ENCODE results near the gene DACT3. TPM values are rescaled to one million over a fixed set of nuclear protein-coding genes. Genes with fewer than 3 reads are reported as not detected.

Gene DACT3
- total RNA-seq, 1 experiment from 2014 or later, result 0.56 TPM

- DNase-seq (ENCODE audit: low spot score), result no peak
Measured at GRCh38 chr19:46598372-46598917, 62.5 kb downstream of the DACT3 start.

Other genes with a start within 250 kb of the DACT3 start
- gene CCDC8, start 247.6 kb downstream of the DACT3 start, total RNA-seq (2014; rRNA removed; shearing (Covaris generic)), result not detected in 2 replicates
- not detected in 2 replicates for gene PNMA8C, start 232.2 kb downstream of the DACT3 start, total RNA-seq (2014; rRNA removed; shearing (Covaris generic))
- gene PNMA8A, start 189.6 kb downstream of the DACT3 start, total RNA-seq (2014; rRNA removed; shearing (Covaris generic)), result not detected in 2 replicates
- gene PNMA8B, start 165.3 kb downstream of the DACT3 start, total RNA-seq (2014; rRNA removed; shearing (Covaris generic)), result not detected in 2 replicates
- gene CALM3, start 59.9 kb downstream of the DACT3 start, total RNA-seq (2014; rRNA removed; shearing (Covaris generic)), result 166 TPM in 2 replicates
- 0.06 and 0.08 TPM in 2 replicates for gene PTGIR, start 36.1 kb downstream of the DACT3 start, total RNA-seq (2014; rRNA removed; shearing (Covaris generic))
- not detected in 2 replicates for gene GNG8, start 25.0 kb downstream of the DACT3 start, total RNA-seq (2014; rRNA removed; shearing (Covaris generic))
- 14.3 and 18.0 TPM in 2 replicates for gene PRKD2, start 55.9 kb upstream of the DACT3 start, total RNA-seq (2014; rRNA removed; shearing (Covaris generic))
- gene FKRP, start 84.9 kb upstream of the DACT3 start, total RNA-seq (2014; rRNA removed; shearing (Covaris generic)), result 16.2 and 33.4 TPM in 2 replicates
- gene STRN4, start 85.3 kb upstream of the DACT3 start, total RNA-seq (2014; rRNA removed; shearing (Covaris generic)), result 29.9 and 33.5 TPM in 2 replicates
- gene SLC1A5, start 127.4 kb upstream of the DACT3 start, total RNA-seq (2014; rRNA removed; shearing (Covaris generic)), result 159 and 163 TPM in 2 replicates
- gene AP2S1, start 189.7 kb upstream of the DACT3 start, total RNA-seq (2014; rRNA removed; shearing (Covaris generic)), result 363 and 394 TPM in 2 replicates
- 24.0 and 27.1 TPM in 2 replicates for gene ARHGAP35, start 199.8 kb upstream of the DACT3 start, total RNA-seq (2014; rRNA removed; shearing (Covaris generic))

Data from H4 (cell line).